Measurements from ENCODE around the gene SLC15A1. TPM values are rescaled to one million over a fixed set of nuclear protein-coding genes. Genes with fewer than 3 reads are reported as not detected.
"Not testable (repeated sequence)": the region's sequence is repeated elsewhere in the genome, so short reads cannot be mapped to it uniquely, and the experiment has no call there.

SLC15A1 gene
- total RNA-seq, 1 experiment from 2014 or later: not detected

- DNase-seq (ENCODE audit: low read depth): no peak
Observed at GRCh38 chr13:98781470-98781869, 29.0 kb upstream of the SLC15A1 start.

GRCh38 chr13:98781045-98781444, 28.6 kb upstream of the SLC15A1 start:
- no peak for DNase-seq (ENCODE audit: low read depth)

- DNase-seq (ENCODE audit: low read depth): no peak
Observed at GRCh38 chr13:98780451-98780850, 28.0 kb upstream of the SLC15A1 start.

- DNase-seq (ENCODE audit: low read depth): no peak
Observed at GRCh38 chr13:98779695-98780094, 27.2 kb upstream of the SLC15A1 start.

- DNase-seq (ENCODE audit: low read depth): peak; percentile 61
Observed at GRCh38 chr13:98778749-98779148, 26.3 kb upstream of the SLC15A1 start.

- no peak for DNase-seq (ENCODE audit: low read depth)
Observed at GRCh38 chr13:98776644-98777043, 24.2 kb upstream of the SLC15A1 start.

GRCh38 chr13:98775844-98776598, 23.5 kb upstream of the SLC15A1 start:
- peak; percentile 88 for DNase-seq (ENCODE audit: low read depth)

GRCh38 chr13:98775386-98775785, 22.9 kb upstream of the SLC15A1 start:
- no peak for DNase-seq (ENCODE audit: low read depth)

- no peak for DNase-seq (ENCODE audit: low read depth)
Observed at GRCh38 chr13:98774776-98775175, 22.3 kb upstream of the SLC15A1 start.

- DNase-seq (ENCODE audit: low read depth): no peak
Observed at GRCh38 chr13:98773921-98774320, 21.4 kb upstream of the SLC15A1 start.

GRCh38 chr13:98772794-98773452, 20.5 kb upstream of the SLC15A1 start:
- no peak for DNase-seq (ENCODE audit: low read depth)

GRCh38 chr13:98771838-98772611, 19.6 kb upstream of the SLC15A1 start:
- DNase-seq (ENCODE audit: low read depth): no peak

- no peak for DNase-seq (ENCODE audit: low read depth)
Observed at GRCh38 chr13:98769736-98770135, 17.3 kb upstream of the SLC15A1 start.

- no peak for DNase-seq (ENCODE audit: low read depth)
Observed at GRCh38 chr13:98768522-98768921, 16.1 kb upstream of the SLC15A1 start.

- no peak for DNase-seq (ENCODE audit: low read depth)
Observed at GRCh38 chr13:98766697-98767096, 14.2 kb upstream of the SLC15A1 start.

- no peak for DNase-seq (ENCODE audit: low read depth)
Observed at GRCh38 chr13:98765996-98766519, 13.6 kb upstream of the SLC15A1 start.

- no peak for DNase-seq (ENCODE audit: low read depth)
Observed at GRCh38 chr13:98761986-98762616, 9.6 kb upstream of the SLC15A1 start.

GRCh38 chr13:98761126-98761985, 8.9 kb upstream of the SLC15A1 start:
- DNase-seq (ENCODE audit: low read depth): peak; percentile 51

- DNase-seq (ENCODE audit: low read depth): no peak
Observed at GRCh38 chr13:98755729-98756128, 3.3 kb upstream of the SLC15A1 start.

- no peak for DNase-seq (ENCODE audit: low read depth)
Observed at GRCh38 chr13:98755116-98755515, 2.6 kb upstream of the SLC15A1 start.

GRCh38 chr13:98754468-98754867, 2.0 kb upstream of the SLC15A1 start:
- DNase-seq (ENCODE audit: low read depth): not testable (repeated sequence)

Data from M059J (cell line).